ENCODE results near the gene EMC10.

Gene EMC10

GRCh38 chr19:50459067-50459456 lies 17.2 kb upstream of the EMC10 start:
- CTCF ChIA-PET: interaction anchor here (1.4 kb wide), 1 partner anchor 90 kb away, joined by 4 read pairs; no protein-coding TSS in a partner anchor
- no peak for TF ChIP-seq CTCF (IDR thresholded peaks at IDR 0.05; ENCODE audit: control extremely low read depth, extremely low read depth, low read depth, missing control alignments)
- no peak for DNase-seq (ENCODE audit: extremely low spot score)
- POLR2A ChIA-PET: interaction anchor here (0.6 kb wide), 1 partner anchor 346 kb away, joined by 5 read pairs; no protein-coding TSS in a partner anchor

GRCh38 chr19:50459638-50460037 lies 16.7 kb upstream of the EMC10 start:
- POLR2A ChIA-PET: interaction anchor here (0.6 to 0.9 kb wide), 2 partner anchors 41 to 521 kb away, joined by 3 to 4 read pairs; partner anchors contain the start of gene SPIB
- no peak for DNase-seq (ENCODE audit: extremely low spot score)
- no peak for TF ChIP-seq CTCF (IDR thresholded peaks at IDR 0.05; ENCODE audit: control extremely low read depth, extremely low read depth, low read depth, missing control alignments)
- CTCF ChIA-PET: interaction anchor here (0.8 to 4.2 kb wide), 21 partner anchors 9 to 131 kb away, joined by 3 to 37 read pairs (median 6); partner anchors contain the start of genes JOSD2 and KCNC3

- TF ChIP-seq CTCF (IDR thresholded peaks at IDR 0.05; ENCODE audit: control extremely low read depth, extremely low read depth, low read depth, missing control alignments): peak; percentile 21
- ChIA-PET CTCF (interaction anchor here (0.7 to 4.2 kb wide), 38 partner anchors 9 to 143 kb away, joined by 3 to 37 read pairs (median 5); partner anchors contain the start of genes JOSD2, KCNC3, NR1H2 and SPIB), POLR2A (interaction anchor here (0.5 to 0.9 kb wide), 4 partner anchors 42 to 521 kb away, joined by 3 to 4 read pairs (median 3); partner anchors contain the start of gene SPIB)
- peak; percentile 87 for DNase-seq (ENCODE audit: extremely low spot score)
Observed at GRCh38 chr19:50460161-50460765, 16.0 kb upstream of the EMC10 start.

GRCh38 chr19:50461066-50461875 lies 15.0 kb upstream of the EMC10 start:
- peak; percentile 81 for TF ChIP-seq CTCF (IDR thresholded peaks at IDR 0.05; ENCODE audit: control extremely low read depth, extremely low read depth, low read depth, missing control alignments)
- DNase-seq (ENCODE audit: extremely low spot score): peak; percentile 88
- ChIA-PET POLR2A (interaction anchor here (0.6 kb wide), 1 partner anchor 92 kb away, joined by 3 read pairs; no protein-coding TSS in a partner anchor), CTCF (interaction anchor here (0.7 to 4.2 kb wide), 40 partner anchors 9 to 144 kb away, joined by 3 to 37 read pairs (median 5); partner anchors contain the start of genes KCNC3, NR1H2 and SPIB)

GRCh38 chr19:50462970-50463369 lies 13.3 kb upstream of the EMC10 start:
- ChIA-PET POLR2A (interaction anchor here (0.6 kb wide), 1 partner anchor 48 kb away, joined by 8 read pairs; no protein-coding TSS in a partner anchor), CTCF (interaction anchor here (0.8 to 4.2 kb wide), 10 partner anchors 9 to 321 kb away, joined by 3 to 37 read pairs (median 5); no protein-coding TSS in a partner anchor)
- no peak for TF ChIP-seq CTCF (IDR thresholded peaks at IDR 0.05; ENCODE audit: control extremely low read depth, extremely low read depth, low read depth, missing control alignments)
- no peak for DNase-seq (ENCODE audit: extremely low spot score)

GRCh38 chr19:50464348-50464747 lies 12.0 kb upstream of the EMC10 start:
- no peak for DNase-seq (ENCODE audit: extremely low spot score)
- CTCF ChIA-PET: interaction anchor here (0.9 to 3.9 kb wide), 3 partner anchors 96 to 107 kb away, joined by 3 to 16 read pairs (median 3); no protein-coding TSS in a partner anchor
- POLR2A ChIA-PET: no interaction called here
- no peak for TF ChIP-seq CTCF (IDR thresholded peaks at IDR 0.05; ENCODE audit: control extremely low read depth, extremely low read depth, low read depth, missing control alignments)
